AG04449 (cell line): Measurements from ENCODE around the gene OR56A3.

Source experiments
- CTCF ChIA-PET: fragments of 350-600 bp; formaldehyde crosslinking; extraction: SDS; loops from one replicate; lab custom pipeline; 2021; ENCODE audit warnings: antibody characterized with exemption; lab: Yijun Ruan, JAX
- POLR2A ChIA-PET: fragments of 400-600, 350-600 bp; formaldehyde crosslinking; extraction: SDS; loops from one replicate; lab custom pipeline; 2020; ENCODE audit warnings: antibody characterized with exemption, inconsistent platforms; lab: Yijun Ruan, JAX
- DNase-seq: peaks from one replicate; pipeline ENCODE4 v3.0.0-alpha.2; 2010; ENCODE audit warnings: low read depth, low spot score
- H3K4me3 ChIP-seq: 2 replicates; pipeline ENCODE4 v1.5.1; 2011; ENCODE audit warnings: low read depth, mild to moderate bottlenecking, control low read depth, low read length
- TF ChIP-seq, protein P1 (sequence below): IDR thresholded peaks from one replicate; pipeline ENCODE4 v1.5.1; 2011; ENCODE audit warnings: mild to moderate bottlenecking, moderate library complexity, low read length, control low read depth, inconsistent platforms; ENCODE audit not compliant: insufficient read depth; ENCODE audit errors: missing control alignments

Gene OR56A3

DNA sequence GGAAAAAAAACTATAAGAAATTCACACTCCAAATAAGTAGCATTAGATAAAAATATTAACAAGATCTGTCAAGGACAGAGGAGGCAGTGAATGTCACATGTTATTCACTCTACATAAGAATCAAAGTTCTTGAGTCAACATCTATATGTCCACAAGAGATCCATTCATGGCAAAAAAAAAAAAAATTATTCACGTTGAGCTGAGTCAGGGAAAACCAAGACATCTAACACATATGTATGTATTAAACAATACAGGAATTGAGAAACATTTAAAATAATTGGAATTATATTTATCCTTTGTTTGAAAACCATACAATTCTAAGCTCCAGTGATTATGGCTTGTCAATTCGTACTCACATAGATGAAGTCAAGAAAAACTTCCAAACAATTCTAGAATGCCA, 24.9 kb downstream of the OR56A3 start:
- ChIA-PET POLR2A (no interaction called here), CTCF (no interaction called here)
- no peak for DNase-seq
- H3K4me3 ChIP-seq = no peak overlapping the region
- TF ChIP-seq, protein P1, sequence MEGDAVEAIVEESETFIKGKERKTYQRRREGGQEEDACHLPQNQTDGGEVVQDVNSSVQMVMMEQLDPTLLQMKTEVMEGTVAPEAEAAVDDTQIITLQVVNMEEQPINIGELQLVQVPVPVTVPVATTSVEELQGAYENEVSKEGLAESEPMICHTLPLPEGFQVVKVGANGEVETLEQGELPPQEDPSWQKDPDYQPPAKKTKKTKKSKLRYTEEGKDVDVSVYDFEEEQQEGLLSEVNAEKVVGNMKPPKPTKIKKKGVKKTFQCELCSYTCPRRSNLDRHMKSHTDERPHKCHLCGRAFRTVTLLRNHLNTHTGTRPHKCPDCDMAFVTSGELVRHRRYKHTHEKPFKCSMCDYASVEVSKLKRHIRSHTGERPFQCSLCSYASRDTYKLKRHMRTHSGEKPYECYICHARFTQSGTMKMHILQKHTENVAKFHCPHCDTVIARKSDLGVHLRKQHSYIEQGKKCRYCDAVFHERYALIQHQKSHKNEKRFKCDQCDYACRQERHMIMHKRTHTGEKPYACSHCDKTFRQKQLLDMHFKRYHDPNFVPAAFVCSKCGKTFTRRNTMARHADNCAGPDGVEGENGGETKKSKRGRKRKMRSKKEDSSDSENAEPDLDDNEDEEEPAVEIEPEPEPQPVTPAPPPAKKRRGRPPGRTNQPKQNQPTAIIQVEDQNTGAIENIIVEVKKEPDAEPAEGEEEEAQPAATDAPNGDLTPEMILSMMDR = no peak

DNA sequence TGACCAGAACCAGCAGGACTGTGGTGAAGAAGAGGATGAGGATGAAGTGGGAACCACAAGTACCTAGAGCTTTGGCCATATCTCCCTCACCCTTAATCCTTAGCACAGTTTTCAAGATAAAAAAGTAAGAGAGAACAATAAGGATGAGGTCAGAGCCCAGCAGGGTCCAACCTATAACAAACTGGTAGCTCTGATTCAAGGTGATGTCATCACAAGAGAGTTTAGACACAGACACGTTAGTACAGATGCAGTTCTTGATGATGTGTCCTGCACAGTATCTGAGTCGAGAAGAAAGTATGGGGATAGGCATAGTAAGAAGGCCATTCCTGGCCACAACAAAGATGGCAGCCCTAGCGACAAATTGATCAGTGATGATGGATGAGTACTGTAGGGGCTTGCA, 25.7 kb downstream of the OR56A3 start:
- no peak overlapping the region for H3K4me3 ChIP-seq
- CTCF ChIA-PET = no interaction called here
- TF ChIP-seq, protein P1 = no peak
- DNase-seq = no peak
- POLR2A ChIA-PET = no interaction called here

DNA sequence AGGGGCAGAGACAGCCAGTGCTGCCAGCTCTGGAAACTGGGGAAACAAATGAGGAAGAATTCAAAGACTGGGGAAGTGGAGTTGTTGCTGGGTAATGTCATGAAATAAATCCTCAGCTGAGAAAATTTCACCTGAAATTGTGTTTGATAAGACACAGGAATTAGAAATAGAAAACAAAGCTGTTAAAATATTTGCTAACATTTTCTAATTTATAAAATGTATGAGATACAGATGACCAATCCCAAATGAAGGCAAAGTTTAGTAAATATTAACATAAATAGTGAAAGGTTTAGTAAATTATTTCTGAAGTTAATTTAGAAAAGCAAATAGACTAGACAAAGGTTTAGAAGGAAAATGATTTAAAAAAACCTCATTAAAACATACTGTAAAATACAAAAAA, 26.3 kb downstream of the OR56A3 start, which contains the start of gene OR56A5:
Gene OR56A5 (minus strand): TSS at position 101 of the 400 bp plus-strand sequence. CDS start 0 bp downstream, at position 101.
- H3K4me3 ChIP-seq = no peak within 1 kb of the TSS
- CTCF ChIA-PET = no interaction called here
- no peak for DNase-seq
- POLR2A ChIA-PET = no interaction called here
- TF ChIP-seq, protein P1 = no peak

DNA sequence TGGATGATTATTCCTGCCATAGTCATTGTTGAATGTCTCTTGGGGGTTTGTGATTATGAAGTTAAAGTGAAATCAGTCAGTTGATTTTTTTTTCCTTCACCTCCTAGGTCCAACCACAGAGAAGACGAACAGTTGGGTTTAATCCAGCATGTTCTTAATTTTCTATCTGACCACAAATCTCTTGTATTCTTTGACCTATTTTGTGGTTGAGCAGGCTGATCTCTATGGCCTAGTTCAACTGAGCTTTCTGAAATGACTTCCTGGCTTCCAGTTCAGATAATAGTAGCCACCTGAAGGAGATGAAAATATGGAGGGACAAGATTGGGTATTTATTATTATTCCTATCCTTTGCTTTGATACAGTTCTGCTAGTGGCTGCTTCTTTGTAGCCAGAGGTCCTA, 31.5 kb downstream of the OR56A3 start:
- POLR2A ChIA-PET = no interaction called here
- TF ChIP-seq, protein P1 = no peak
- no peak overlapping the region for H3K4me3 ChIP-seq
- CTCF ChIA-PET = no interaction called here
- DNase-seq = no peak

- no peak overlapping the region for H3K4me3 ChIP-seq
- ChIA-PET POLR2A (no interaction called here), CTCF (no interaction called here)
- no peak for DNase-seq
- TF ChIP-seq, protein P1 = no peak
Measured at GRCh38 chr11:5983443-5983842, 41.4 kb downstream of the OR56A3 start.

- no peak within 1 kb of the TSS for H3K4me3 ChIP-seq
- DNase-seq = no peak
- ChIA-PET CTCF (no interaction called here), POLR2A (no interaction called here)
- TF ChIP-seq, protein P1 = no peak
Measured at GRCh38 chr11:5986885-5987284, 44.8 kb downstream of the OR56A3 start, which contains the start of gene OR52L1. Gene OR52L1, minus strand, starts transcription at chr11:5986985. Its CDS starts 55 bp downstream, at chr11:5986930.
